Endodermal cell (in vitro differentiated cells): ENCODE data around the gene WWP2. TPM values are rescaled to one million over a fixed set of nuclear protein-coding genes. Genes with fewer than 3 reads are reported as not detected.

ENCODE experiments used
- DNase-seq: peaks from one replicate; pipeline ENCODE4 v3.0.0-alpha.2; 2017
- H3K27ac ChIP-seq: 2 replicates; pipeline ENCODE4 v1.5.1; 2013; ENCODE audit warnings: mild to moderate bottlenecking, low read depth, low read length, moderate library complexity
- H3K27me3 ChIP-seq: 2 replicates; pipeline ENCODE4 v1.6.1; 2013; ENCODE audit warnings: mild to moderate bottlenecking, low read length, moderate library complexity; ENCODE audit not compliant: insufficient read depth, control insufficient read depth, poor library complexity, severe bottlenecking
- H3K36me3 ChIP-seq: 2 replicates; pipeline ENCODE4 v1.7.0; 2013; ENCODE audit warnings: mild to moderate bottlenecking, low read length, moderate library complexity; ENCODE audit not compliant: control insufficient read depth, insufficient read depth
- H3K4me1 ChIP-seq: one replicate; pipeline ENCODE4 v1.7.0; 2013; ENCODE audit warnings: low read length; ENCODE audit not compliant: control insufficient read depth, insufficient read depth
- H3K4me3 ChIP-seq: 2 replicates; pipeline ENCODE4 v1.5.1; 2013; ENCODE audit warnings: mild to moderate bottlenecking, low read length, moderate library complexity
- H3K9ac ChIP-seq: 2 replicates; pipeline ENCODE4 v1.6.1; 2013; ENCODE audit warnings: mild to moderate bottlenecking, low read length, moderate library complexity; ENCODE audit not compliant: poor library complexity, severe bottlenecking; ENCODE audit errors: extremely low read depth
- H3K9me3 ChIP-seq: 2 replicates; pipeline ENCODE4 v1.6.1; 2013; ENCODE audit warnings: mild to moderate bottlenecking, low read length, moderate library complexity; ENCODE audit not compliant: control insufficient read depth
- H3K27ac Mint-ChIP-seq: 2 replicates; pipeline ENCODE4 v1.8.0; 2020; ENCODE audit warnings: mixed read lengths
- H3K27me3 Mint-ChIP-seq: 2 replicates; pipeline ENCODE4 v1.8.0; 2021; ENCODE audit warnings: mild to moderate bottlenecking, mixed read lengths; ENCODE audit not compliant: insufficient read depth
- H3K36me3 Mint-ChIP-seq: 2 replicates; pipeline ENCODE4 v1.8.0; 2020; ENCODE audit warnings: low read depth, mixed read lengths
- H3K4me1 Mint-ChIP-seq: 2 replicates; pipeline ENCODE4 v1.8.0; 2020; ENCODE audit warnings: mixed read lengths
- H3K4me3 Mint-ChIP-seq: 2 replicates; pipeline ENCODE4 v1.8.0; 2020; ENCODE audit warnings: mild to moderate bottlenecking, moderate library complexity, mixed read lengths
- H3K9me3 Mint-ChIP-seq: 2 replicates; pipeline ENCODE4 v1.8.0; 2020; ENCODE audit warnings: mild to moderate bottlenecking, mixed read lengths
- CTCF ChIP-seq: fragments of 200-600 bp; sonication (generic); conservative IDR thresholded peaks from 2 replicates; pipeline ENCODE4 v1.5.0; 2021; ENCODE audit warnings: antibody characterized with exemption, mild to moderate bottlenecking
- WGBS, 2 experiments: methylation state at CpG; one replicate each; pipeline versions ENCODE4 v1.1.5 to v1.1.7; 2013; ENCODE audit warnings: missing lambda C conversion rate in 2 of 2, mixed read lengths in 1 of 2; ENCODE audit not compliant: insufficient coverage in 1 of 2, insufficient read length in 1 of 2; 5-methylcytosine and 5-hydroxymethylcytosine counted together
- total RNA-seq, 2 donors: library from RNA; stranded (reverse); fragmentation: NEBNext Ultra II Directional in 1 of 2; extraction: Animal tissue kit (Norgen Biotek cat#: 25700) in 1 of 2; gene quantifications; 2 replicates in 1 of 2; 3 replicates in 1 of 2; pipeline ENCODE4 v1.2.1, GENCODE V29; 2021

Gene WWP2
- total RNA-seq, 2 donors from 2014 or later, result 42.3 to 50.0 TPM

- no peaks in the 10 kb centered on the region for H3K27me3 ChIP-seq
- Mint-ChIP-seq H3K4me1 (no peaks in the 10 kb centered on the region), H3K9me3 (peaks cover 3% of the 10 kb centered on the region), H3K4me3 (no peak overlapping the region), H3K27ac (no peak overlapping the region), H3K27me3 (no peaks in the 10 kb centered on the region), H3K36me3 (peaks cover 39% of the 10 kb centered on the region)
- no peak for DNase-seq
- no peak overlapping the region for H3K4me3 ChIP-seq
- WGBS, 2 experiments, result 89 to 94% methylated on average over 3 to 4 of the region's 4 CpGs
- peaks cover 4% of the 10 kb centered on the region for H3K9me3 ChIP-seq
- H3K27ac ChIP-seq, result no peak overlapping the region
- no peaks in the 10 kb centered on the region for H3K4me1 ChIP-seq
- no peak overlapping the region for H3K9ac ChIP-seq
- no peak for TF ChIP-seq CTCF
- peaks cover 6% of the 10 kb centered on the region for H3K36me3 ChIP-seq
These were observed 108.6 kb downstream of the WWP2 start for GRCh38 chr16:69870761-69871160.

DNA sequence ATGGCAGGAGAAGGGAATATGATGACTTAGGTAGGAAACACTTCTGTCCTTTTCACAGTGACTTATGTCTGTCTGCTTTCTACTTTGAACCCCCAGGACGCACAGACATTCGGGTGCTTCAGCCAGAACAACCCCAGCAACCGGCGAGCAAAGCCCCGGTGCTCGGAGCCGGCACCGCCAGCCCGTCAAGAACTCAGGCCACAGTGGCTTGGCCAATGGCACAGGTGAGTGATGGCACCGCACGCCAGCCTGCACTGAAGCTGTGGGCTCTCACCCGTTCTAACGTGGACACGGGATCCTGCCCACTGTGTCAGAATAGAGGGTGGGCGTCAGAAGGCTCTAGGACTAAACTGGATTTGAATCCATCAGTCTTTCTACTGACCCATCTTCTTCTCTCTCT lies 109.6 kb downstream of the WWP2 start:
- peaks cover 45% of the 10 kb centered on the region for H3K36me3 Mint-ChIP-seq
- H3K9ac ChIP-seq, result no peak overlapping the region
- H3K4me3 Mint-ChIP-seq, result no peak overlapping the region
- no peaks in the 10 kb centered on the region for H3K4me1 Mint-ChIP-seq
- no peaks in the 10 kb centered on the region for H3K27me3 Mint-ChIP-seq
- H3K27me3 ChIP-seq, result no peaks in the 10 kb centered on the region
- 95 to 97% methylated on average over 11 to 15 of the region's 15 CpGs for WGBS, 2 experiments
- peaks cover 14% of the 10 kb centered on the region for H3K36me3 ChIP-seq
- H3K27ac ChIP-seq, result no peak overlapping the region
- H3K27ac Mint-ChIP-seq, result no peak overlapping the region
- peaks cover 8% of the 10 kb centered on the region for H3K9me3 Mint-ChIP-seq
- H3K9me3 ChIP-seq, result peaks cover 13% of the 10 kb centered on the region
- no peak for TF ChIP-seq CTCF
- DNase-seq, result no peak
- no peak overlapping the region for H3K4me3 ChIP-seq
- no peaks in the 10 kb centered on the region for H3K4me1 ChIP-seq

GRCh38 chr16:69872888-69873287 lies 110.8 kb downstream of the WWP2 start:
- DNase-seq, result no peak
- Histone ChIP-seq H3K36me3 (peaks cover 21% of the 10 kb centered on the region), H3K4me1 (no peaks in the 10 kb centered on the region), H3K27me3 (no peaks in the 10 kb centered on the region), H3K9ac (no peak overlapping the region), H3K27ac (no peak overlapping the region), H3K9me3 (peaks cover 20% of the 10 kb centered on the region), H3K4me3 (no peak overlapping the region)
- Mint-ChIP-seq H3K36me3 (peaks cover 51% of the 10 kb centered on the region), H3K4me3 (no peak overlapping the region), H3K4me1 (no peaks in the 10 kb centered on the region), H3K27ac (no peak overlapping the region), H3K27me3 (no peaks in the 10 kb centered on the region), H3K9me3 (peaks cover 15% of the 10 kb centered on the region)
- whole genome bisulfite sequencing, 2 experiments, result 95 to 100% methylated on average over 6 to 7 of the region's 7 CpGs
- TF ChIP-seq CTCF, result no peak
